SKM-1 treated with dmso at 0.1 percent for 144 hours (cell line): ENCODE measurements around the gene SIPA1L3.
"Not testable (repeated sequence)": the region's sequence is repeated elsewhere in the genome, so short reads cannot be mapped to it uniquely, and the experiment has no call there.

Experiments used
- DNase-seq: peaks from one replicate; lab custom pipeline; 2025; ENCODE audit not compliant: unreplicated experiment; lab: John Stamatoyannopoulos, UW

SIPA1L3 gene

DNA sequence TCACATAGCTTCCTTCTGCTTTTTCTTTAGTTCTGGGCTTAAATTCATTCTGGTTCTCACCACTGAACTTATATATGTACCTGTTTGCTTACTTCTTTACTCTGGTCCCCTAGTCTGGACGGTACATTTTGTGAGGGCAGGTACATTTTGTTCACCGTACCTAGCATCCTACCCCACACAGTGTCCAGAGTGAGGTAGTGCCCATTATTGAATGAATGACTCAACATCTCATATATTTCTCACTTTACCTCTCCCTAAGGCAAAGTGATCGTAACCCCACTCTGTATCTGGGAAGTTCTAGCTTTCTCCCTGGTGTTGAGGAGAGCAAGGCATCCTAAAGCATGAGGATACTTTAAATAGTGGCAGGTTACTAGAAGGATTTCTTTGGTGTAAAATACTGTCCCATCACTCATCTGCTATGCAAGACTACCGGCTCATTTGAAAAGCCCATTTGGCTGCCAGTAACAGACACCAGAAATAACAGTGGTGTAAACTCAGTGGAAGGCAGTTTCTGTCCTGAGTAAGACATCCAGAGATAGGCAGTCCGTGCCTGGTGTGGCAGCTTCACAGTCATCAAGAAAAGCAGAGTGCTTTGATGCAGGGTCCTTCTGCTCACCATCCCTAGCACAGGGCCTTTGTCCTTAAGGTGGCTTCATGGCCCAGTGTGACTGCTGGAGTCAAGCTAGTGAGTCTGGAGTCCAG is 111.8 kb downstream of the SIPA1L3 start:
- no peak for DNase-seq

DNA sequence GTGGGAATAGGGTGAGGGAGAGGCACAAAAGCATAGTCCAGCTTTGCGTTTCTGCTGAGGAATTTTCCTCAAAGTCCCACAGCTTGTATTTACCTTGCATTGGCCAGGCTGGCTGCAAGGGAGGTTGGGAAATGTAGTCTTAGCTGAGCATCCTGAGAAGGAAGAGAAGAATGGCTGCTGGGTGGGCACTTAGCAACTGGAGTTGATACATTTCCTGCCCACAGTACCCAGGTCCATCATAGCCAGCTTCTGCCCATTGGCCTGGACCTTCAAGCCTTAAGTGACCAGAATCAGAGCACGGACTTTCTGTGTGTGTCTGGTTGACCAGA is 112.4 kb downstream of the SIPA1L3 start:
- DNase-seq: no peak

DNA sequence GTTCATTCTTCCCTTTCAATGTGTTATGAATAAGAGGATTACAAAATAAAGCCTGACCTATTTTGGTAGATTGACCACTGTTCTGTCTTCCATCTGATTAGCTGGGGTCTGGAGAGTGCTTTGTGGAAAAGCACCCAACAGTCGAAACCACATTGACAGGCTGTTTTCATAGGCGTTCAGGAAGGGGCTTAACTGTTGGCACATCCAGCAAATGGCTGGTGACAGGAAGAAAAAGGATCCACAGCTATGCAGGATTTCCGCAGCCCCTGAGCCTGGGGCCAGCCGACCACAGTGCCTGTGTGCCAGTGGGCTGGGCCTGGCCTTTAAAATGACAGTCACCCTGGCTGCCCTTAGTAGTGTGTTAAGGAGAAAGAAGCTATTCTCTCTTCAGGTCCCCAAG is 113.3 kb downstream of the SIPA1L3 start:
- DNase-seq: peak; percentile 57

DNA sequence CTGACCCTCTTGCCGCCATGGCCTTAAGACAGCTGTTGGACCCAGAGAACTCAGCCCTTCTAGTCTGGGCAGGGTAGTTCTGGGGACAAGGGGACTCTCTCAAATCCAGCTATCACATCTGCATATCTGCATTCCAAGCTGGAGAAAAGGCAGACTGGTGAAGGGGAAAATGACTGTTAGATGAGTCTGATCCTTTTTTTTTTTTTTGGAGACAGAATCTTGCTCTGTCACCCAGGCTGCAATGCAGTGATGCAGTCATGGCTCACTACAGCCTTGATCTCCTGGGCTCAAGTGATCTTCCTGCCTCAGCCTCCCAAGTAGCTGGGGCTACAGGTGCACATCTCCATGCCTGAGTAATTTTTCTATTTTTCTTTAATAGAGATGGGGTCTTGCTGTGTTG is 114.3 kb downstream of the SIPA1L3 start:
- no peak for DNase-seq

DNA sequence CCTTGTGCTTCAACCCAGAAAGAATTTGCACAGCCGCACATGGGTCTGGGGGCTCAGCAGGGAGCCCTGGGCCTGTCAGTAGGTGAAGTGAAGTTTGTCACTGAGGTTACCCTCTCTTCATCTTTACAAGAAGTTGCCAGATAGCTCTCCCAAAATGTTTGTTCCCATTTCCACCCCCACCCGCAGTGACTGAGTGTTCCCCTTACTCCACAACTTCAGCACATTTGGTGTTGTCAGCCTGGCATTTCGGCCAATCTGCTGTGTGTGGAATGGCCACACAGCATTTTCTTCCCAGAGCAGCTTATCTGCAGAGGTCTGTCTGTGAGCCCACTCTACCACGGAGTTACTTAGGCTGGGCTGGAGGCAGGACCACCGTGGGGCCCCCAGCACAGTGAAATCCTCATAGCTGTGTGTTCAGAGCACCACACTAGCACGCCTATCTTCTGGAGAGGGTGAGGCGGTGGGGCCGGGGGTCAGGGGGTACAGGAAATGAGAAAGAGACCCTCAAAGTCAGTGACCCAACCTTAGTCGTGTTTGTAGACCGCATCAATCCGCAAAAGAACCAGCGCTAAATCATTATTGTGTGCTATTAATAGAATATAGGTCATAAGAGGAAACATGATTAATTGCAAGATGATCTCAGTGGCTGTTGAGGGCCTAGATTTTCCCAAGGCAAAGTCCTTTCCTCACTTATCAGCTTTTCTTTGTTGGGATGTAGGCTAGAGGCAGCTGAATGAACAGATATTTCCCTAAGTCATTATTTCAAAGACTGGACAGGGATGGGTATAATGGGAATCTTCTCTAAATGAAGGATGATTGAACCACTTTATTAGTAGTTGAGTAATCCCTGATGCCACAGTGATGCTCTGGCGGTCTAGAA is 116.0 kb downstream of the SIPA1L3 start:
- DNase-seq: no peak

DNA sequence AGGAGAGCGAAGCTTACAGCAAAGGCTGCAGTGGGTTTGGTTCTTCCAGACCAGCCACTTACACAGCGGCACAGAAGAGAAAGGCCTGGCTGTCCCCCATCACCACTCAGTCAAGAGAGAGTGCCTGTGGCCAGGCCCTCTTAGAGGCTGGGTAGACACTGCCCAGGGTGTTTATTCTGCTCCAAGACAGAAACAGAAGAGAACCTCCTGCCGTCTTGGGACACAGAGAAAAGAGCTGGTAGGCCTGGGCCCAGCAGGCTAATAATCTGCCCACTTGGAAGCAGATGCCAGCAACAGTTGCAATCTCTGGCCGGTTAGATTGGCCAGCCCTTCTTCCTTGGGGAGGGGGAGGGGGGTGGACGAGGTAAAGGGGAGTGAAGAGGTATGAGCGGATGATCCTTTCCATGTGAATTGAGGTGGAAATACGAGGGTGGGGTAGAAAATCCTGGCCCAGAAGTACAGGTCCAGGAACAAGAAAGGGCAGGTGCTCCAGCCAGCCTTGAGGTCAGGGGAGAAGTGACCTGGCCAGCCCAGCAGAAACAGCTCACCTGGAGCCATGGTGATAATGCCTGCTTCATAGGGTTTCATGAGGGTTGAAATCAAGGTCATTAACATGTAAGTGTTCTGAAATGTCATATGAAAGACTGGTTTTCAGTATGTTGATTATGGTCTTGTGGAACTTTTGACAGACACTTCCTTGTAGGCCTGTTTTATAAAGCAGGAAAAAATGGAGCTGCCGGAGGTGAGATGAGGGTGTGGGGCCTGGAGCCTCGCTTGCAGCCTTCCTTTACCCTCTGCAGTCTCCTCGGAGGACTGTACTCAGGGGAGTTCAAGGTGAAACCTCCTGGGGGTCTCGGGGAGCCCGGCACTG is 116.9 kb downstream of the SIPA1L3 start:
- no peak for DNase-seq

DNA sequence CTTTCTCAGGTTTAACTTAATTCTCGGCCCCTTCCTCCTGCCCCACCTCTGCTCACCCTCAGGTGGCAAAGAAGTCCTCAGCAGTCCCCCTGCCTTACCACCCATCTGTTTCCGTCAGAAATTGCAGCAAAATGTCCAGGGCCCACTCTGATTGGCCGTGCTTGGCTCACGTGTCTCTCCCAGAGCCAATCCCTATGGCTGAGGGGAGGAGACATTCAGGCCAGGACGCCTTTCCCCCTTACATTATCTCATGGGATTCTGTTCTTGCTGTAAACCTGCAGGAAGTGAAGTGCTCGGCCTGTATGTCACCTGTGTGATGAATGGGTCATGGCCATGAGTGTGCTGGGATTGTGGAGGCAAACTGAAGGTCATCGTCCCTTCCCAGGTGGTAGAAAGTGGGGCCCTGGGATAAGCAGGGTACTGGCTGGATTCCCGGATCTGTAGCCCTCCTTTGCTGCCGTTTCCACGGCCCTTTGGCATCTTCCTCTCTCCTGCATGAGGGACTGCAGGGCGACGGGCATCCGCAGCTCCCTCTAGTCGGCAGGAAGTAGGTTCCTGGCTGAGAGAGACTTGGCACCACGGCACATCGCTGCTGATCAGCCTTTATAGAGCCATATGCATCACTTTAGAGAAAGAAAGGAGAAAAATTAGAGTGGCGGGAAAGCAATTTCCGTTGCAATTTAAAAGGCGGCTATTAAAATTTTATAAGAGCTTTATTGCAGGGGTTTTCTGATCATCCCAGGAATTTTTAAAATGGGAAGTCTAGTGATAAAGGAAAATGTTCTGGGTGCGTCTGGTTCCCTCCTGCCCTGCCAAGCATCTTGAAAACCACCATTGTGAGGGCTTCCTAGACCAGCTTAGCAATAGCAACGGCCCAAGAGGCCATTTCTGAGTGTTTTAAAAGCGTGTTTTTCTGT is 118.2 kb downstream of the SIPA1L3 start:
- DNase-seq: no peak

DNA sequence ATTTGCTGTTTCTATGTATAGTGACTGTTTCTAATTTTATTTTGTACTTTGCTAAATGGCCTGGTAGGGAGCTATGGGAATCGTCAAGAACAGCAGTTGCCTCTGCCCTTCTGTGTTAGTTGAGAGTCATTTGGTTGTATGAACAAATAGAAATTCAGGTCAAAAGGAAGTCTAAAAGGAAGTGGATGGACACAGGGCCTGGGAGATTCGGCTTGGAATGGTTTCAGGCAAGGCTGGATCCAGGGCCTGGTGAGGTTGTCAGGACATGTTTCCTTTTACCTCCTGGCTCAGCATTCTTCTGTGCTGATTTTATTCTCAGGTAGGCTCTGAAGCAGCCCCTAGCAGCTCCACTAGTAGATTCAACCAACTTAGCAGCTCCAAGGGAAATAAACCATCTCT is 118.9 kb downstream of the SIPA1L3 start:
- DNase-seq: no peak

DNA sequence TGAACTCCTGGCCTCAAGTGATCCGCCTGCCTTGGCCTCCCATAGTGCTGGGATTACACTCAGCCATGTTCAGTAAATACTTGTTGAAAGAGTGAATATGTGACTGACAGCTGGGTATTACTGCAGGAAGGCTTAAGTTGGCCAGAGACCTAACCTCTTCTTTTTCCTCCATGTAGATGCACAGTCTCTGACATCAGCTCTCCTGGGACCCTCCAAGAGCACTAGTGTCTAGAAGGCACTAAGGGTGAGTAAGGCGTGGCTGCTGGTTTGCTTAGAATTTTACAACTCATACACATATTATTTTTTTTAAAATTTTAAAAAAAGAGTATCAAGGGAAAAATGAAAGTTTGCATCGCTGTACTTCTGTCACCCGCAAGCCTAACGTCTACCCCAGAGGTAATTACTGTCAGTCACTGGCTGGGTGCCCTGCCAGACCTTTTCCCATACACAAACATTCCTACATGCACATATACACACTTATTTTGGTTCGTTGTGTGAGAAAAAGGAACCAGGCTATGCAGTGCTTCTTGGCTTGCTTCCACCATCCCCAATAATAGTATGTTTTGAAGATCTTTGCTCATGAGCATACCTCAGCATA is 122.0 kb downstream of the SIPA1L3 start:
- DNase-seq: no peak

DNA sequence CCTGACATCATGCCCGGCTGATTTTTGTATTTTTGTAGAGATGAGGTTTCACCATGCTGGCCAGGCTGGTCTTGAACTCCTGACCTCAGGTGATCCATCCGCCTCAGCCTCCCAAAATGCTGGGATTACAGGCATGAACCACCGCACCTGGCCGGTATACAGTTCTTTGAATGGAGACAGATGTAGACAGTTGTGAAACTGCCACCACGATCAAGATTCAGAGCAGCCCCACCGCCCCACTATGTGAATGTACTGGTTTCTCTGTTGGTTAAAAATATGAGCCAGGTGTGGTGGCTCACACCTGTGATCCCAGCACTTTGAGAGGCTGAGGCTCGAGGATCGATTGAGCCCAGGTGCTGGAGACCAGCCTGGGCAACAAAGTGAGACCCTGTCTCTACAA is 123.0 kb downstream of the SIPA1L3 start:
- DNase-seq: not testable (repeated sequence)

DNA sequence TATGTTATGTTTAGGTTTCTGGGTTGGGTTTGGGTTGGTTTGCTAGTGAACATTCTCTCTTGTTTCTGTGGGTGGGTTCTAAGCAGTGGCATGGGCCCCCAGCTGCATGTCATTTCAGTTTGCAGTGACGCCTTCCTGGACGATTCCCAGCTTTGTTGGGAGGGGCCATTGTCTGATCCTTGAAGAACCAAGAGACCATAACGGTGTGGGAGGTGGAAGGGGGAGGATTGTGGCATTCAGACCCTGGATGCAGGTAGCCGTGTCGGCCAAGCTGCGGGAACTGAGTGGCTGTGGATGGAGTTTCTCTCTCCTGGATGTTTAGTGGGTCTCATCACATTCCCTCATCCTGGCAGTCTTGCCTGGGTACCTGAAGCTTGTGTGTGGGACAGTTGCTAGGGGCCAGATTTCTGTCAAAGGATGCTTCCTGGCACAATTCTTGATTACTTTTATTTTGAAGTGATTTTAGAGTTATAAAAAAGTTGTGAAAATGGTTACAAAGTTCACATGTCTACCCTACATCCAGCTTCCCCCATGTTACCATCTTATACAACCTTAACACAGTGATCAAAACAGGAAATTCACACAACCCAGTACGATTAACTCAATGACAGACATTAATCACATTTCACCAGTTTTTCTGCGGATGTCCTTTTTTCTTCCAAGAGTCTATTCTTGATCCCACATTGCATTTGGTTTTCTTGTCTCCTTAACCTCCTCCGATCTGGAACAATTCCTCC is 123.8 kb downstream of the SIPA1L3 start:
- DNase-seq: no peak

DNA sequence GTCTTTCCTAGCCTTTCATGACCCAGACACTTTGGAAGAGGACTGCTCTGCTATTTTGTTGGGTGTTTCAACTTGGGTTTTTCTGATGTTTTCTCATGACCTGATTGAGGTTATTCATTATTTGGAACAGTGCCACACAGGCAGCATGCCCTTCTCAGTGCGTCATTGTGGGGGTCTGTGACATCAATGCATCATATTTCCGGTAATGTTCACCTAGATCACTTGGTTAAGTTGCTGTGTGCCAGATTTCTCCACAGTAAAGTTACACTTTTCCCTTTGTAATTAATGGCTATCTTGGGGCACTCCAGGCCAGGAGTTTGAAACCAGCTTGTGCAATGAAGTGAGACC is 124.4 kb downstream of the SIPA1L3 start:
- no peak for DNase-seq

DNA sequence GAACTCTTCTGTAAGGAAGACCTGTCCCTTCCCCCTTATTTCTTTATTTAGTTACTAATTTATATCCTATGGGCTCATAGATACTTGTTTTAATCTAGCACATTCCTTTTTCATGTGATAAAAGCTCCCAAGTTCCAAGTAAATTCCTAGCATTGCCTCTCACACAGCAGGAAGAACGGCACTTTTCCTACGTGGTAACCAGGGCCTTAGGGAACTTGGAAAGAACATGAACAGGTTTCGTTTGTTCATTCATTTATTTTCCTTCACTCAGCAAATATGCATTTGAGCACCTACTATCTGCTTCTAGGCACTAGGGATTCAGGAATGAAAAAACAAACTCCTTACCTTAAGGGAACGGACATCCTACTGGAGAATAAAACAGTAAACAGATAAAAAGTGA is 125.1 kb downstream of the SIPA1L3 start:
- no peak for DNase-seq

DNA sequence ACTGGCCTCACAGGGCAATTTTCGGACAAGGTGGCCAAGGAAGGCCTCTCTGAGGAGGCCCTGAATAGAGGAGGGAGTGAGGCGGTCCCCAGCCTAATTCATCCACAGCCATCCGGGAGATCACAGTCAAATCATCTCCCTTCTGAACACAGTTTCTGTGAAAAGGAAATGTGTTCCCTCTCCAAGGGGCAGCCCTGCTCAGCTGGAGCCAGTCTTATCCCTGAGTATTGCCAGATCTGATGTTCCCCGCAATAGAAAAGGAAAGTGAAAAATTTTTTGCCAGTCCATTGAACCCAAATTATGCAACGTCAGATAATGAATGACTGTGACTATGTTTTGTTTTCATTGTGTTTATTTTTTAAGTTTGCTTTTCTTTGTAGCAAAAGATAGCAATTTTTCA is 125.9 kb downstream of the SIPA1L3 start:
- no peak for DNase-seq

DNA sequence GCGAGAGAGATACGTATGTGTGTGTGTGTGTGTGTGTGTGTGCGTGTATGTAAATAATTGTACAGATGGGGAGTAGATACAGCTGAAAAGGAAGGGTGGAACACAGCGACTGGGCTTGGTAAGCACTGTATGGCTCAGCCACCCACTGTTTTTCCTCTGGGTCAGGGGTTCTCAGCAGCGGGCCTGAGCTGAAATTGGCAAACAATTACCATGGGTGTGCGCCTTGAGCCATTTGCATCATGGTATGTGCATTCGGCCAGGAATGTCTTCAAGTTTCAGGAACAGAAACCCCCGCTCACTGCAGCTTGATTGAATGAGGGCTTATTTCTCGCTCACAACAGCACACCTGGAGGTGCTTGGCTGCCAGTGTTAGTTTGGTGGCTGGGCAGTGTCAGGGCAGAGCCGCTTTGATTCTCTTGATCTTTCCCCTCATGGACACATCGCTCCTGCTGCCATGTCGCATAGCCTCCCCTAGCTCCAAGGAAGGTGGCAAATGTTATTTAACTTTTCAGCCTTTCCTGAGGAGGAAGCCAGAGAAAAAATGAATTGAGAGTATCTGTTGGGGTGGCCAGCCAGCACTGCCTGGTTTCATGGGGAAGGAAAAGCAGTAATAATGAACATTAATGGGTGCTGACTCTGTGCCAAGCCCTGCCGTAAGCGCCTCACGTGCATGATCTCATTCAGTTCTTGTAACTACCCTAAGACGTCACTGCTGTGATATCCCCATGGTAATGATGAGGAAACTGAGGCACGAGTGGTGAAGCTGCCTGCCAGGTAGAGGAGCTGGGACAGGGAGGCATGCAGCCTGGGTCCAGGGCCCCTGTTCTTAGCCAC is 126.9 kb downstream of the SIPA1L3 start:
- no peak for DNase-seq

DNA sequence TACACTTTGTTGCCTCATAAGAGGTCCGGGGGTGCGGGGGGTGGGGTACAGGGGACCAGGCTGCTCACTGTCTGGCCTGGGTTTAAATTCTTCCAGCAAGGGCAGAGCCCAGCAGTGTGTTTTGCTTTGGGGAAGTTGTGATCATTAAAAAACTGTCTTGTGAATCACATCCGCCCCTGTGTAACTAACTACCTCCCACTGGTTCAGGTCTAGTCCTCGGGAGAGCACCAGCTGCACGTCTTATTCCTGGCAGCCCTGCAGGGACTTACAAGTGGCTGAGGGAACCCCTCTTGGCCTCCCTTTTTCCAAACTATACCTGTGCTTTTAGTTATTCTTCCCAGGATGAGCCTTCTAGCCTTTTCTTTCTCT is 127.5 kb downstream of the SIPA1L3 start:
- DNase-seq: no peak

DNA sequence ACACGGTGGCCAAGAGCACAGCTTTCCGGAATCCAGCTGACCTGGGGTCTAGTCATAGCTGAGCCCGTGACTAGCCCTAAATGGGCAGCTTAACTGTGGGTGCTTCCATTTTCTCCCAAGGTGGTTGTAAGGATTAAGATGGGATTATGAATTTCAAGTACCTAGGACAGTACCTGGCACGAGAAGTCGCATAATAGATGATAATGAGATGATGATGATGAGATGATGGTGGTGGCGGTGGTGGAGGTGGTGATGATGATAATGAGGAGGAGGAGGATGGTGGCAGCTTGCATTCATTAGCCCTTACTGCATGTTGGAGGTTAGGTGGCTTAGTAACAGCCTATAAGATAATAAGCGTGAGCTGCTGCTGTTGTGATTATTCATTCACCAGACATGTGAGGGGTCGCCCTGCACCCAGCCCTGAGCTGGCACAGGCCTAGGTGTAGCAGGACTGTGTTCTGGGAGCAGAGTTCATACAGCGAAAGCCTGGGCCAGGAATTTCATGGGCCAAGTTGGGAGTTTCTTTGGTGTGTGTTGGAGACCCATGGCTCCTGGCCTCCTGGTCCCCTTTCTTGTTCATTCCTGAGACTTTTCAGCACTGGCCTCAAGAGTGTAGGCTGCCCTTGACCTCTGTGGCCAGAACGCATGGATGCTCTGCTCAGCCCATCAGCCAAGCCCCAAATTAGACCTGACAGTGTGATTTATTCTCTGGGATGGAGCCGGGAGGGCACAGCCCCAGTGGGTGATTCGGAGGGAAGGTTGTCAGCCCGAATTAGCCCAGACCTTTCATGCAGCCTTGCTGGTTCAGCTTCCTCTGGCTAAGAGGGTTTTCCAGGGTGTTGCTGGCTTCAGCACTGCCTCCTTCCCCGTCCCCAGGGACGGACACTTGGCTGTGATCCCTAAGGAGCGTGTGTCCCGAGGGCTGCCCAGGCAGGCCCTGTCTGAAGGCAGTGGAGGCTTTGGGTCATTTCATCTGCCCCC is 128.8 kb downstream of the SIPA1L3 start:
- DNase-seq: no peak
